KOPT-K1 (cell line): ENCODE results near the gene SDK1.

Source experiments
- H3K27ac ChIP-seq: fragments of 200-600 bp; sonication (generic); 2 replicates; pipeline ENCODE4 v1.5.1; 2016; ENCODE audit warnings: antibody characterized with exemption, mild to moderate bottlenecking, low read depth, low read length; ENCODE audit not compliant: poor library complexity, severe bottlenecking
- H3K36me3 ChIP-seq: fragments of 200-600 bp; sonication (generic); 2 replicates; pipeline ENCODE4 v1.5.1; 2017; ENCODE audit warnings: antibody characterized with exemption, mild to moderate bottlenecking, low read length, moderate library complexity; ENCODE audit not compliant: insufficient read depth
- H3K9me3 ChIP-seq: fragments of 200-600 bp; sonication (generic); 2 replicates; pipeline ENCODE4 v1.5.1; 2017; ENCODE audit warnings: antibody characterized with exemption, low read length, mild to moderate bottlenecking; ENCODE audit not compliant: insufficient read depth, poor library complexity, severe bottlenecking

The SDK1 gene, protein sequence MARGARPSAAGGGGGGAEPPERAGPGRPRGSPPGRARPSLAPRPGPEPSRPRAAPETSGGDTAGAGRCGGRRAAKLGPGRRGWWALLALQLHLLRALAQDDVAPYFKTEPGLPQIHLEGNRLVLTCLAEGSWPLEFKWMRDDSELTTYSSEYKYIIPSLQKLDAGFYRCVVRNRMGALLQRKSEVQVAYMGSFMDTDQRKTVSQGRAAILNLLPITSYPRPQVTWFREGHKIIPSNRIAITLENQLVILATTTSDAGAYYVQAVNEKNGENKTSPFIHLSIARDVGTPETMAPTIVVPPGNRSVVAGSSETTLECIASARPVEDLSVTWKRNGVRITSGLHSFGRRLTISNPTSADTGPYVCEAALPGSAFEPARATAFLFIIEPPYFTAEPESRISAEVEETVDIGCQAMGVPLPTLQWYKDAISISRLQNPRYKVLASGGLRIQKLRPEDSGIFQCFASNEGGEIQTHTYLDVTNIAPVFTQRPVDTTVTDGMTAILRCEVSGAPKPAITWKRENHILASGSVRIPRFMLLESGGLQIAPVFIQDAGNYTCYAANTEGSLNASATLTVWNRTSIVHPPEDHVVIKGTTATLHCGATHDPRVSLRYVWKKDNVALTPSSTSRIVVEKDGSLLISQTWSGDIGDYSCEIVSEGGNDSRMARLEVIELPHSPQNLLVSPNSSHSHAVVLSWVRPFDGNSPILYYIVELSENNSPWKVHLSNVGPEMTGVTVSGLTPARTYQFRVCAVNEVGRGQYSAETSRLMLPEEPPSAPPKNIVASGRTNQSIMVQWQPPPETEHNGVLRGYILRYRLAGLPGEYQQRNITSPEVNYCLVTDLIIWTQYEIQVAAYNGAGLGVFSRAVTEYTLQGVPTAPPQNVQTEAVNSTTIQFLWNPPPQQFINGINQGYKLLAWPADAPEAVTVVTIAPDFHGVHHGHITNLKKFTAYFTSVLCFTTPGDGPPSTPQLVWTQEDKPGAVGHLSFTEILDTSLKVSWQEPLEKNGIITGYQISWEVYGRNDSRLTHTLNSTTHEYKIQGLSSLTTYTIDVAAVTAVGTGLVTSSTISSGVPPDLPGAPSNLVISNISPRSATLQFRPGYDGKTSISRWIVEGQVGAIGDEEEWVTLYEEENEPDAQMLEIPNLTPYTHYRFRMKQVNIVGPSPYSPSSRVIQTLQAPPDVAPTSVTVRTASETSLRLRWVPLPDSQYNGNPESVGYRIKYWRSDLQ (N-terminal part only)

DNA sequence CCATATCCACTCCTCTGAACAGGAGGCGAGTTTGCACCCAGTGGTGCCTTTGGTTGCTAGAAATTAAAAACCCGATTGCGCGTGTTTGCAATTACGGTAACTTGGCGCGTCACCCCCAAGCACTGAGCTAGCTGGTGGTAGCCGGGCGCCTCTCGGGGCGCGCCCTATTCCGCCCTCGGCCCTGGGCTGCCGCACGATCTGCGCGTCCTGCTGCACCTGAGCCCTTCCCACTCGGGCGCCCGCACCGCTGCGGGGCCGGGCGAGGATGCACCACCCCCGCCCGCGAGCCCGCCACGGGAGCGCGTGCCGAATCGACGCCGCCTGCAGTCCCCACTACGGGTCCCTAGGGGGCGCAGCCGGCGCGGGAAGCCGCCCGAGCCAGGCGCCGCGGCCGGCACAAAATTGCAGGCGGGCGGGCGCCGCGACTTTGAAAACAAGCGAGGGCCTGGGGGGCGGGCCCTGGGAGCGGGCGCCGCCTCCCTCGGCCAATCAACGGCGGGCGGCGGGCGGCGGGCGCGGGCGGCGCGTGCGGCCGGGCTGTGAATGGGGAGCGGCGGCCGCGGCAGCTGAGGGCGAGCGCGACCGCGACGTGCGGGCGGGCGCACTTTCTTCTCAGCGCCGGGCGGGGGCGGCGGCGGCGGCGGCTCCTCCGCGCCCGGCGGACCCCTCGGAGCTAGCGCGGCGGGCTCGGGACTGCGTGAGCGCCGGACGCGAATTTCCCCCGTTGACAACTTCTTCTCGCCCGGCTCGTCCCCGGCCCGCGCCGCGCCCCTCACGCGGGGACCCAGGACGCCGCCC lies at the start of gene SDK1:
SDK1 (plus strand) TSS at position 602 of the 798 bp plus-strand sequence. CDS start 335 bp downstream, outside the sequence.
- H3K9me3 ChIP-seq, result peaks cover 7% of the 10 kb centered on the region
- H3K36me3 ChIP-seq, result no peaks in the 10 kb centered on the region
- no peak within 1 kb of the TSS for H3K27ac ChIP-seq

DNA sequence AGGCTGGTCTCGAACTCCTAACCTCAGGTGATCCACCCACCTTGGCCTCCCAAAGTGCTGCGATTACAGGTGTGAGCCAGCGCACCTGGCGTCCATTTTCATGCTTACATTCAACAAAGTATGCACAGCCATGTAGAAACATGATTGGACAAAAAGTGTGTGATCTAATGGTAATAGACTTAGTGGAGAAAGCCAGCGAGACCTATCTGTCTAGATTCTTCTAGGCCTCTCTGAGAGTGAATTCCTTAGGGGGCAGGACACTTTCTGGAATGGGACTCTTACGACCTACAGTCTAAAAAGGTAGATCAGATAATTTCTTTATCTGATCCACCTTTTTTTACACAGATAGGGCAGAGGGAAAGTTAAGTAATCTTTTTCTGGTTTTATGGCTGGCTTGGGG lies 46.3 kb upstream of the SDK1 start:
- no peaks in the 10 kb centered on the region for H3K9me3 ChIP-seq
- no peaks in the 10 kb centered on the region for H3K36me3 ChIP-seq
- no peak overlapping the region for H3K27ac ChIP-seq

DNA sequence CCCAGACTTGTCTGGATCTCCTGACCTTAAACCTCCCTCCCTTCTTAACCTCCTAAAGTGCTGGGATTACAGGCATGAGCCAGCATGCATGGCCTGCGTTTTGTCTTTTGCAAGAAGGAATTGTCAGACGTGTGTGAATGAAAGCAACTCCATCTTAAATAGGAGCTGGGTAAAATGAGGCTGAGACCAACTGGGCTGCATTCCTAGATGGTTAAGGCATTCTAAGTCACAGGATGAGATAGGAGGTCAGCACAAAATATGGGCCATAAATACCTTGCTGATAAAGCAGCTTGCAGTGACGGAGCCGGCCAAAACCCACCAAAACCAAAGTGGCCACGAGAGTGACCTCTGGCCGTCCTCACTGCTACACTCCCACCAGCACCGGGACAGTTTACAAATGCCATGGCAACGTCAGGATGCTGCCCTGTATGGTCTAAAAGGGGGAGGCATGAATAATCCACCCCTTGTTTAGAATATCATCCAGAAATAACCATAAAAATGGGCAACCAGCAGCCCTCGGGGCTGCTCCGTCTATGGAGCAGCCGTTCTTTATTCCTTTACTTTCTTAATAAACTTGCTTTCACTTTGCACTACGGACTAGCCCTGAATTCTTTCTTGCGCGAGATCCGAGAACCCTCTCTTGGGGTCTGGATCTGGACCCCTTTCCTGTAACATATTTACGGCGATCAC lies 41.2 kb upstream of the SDK1 start:
- Histone ChIP-seq H3K36me3 (no peaks in the 10 kb centered on the region), H3K27ac (no peak overlapping the region), H3K9me3 (no peaks in the 10 kb centered on the region)

DNA sequence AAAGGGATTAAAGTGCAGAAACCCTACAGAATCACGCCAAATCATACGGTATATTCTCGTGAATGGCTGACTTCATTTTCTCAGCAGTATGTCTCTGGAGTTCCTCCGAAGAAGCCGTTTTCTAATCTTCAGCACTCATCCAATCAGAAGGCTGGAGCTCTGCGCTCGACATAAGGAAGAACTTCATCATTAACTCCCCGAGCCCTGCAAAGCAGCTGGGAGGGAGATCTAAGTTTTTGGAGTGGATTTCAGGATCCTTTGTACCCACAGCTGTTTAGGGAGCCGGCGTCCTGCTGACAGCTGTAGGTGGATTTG lies 40.7 kb upstream of the SDK1 start:
- H3K27ac ChIP-seq, result no peak overlapping the region

DNA sequence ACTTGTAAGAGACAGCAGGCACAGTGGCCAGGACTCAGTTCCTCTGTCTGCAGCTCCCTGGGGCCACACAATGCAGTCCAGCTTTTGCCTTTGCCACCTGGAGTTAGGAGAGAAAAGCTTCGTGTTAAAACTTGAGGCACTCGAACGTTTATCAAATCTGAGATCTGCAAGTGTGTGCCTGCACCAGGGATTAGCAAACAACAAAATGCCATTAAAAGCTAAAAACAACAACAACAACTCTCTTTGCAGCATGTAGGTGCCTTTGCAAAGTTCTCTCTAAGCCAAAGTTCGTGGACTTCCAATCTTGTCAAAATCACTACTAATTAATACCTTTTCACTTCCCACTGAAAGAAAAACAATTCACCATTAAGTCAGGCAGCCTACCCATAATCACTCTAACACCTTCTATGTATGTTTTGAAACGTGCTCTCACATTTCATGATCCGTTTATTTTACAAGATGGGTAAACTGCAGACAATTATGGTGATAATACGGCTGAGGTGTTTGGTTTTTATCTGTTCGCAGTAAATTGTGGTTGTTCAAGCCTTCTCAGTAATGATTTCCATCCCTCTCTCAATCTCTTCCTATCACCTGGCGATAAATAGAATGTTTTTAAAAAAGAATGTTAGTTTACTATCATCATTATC lies 36.2 kb upstream of the SDK1 start:
- no peak overlapping the region for H3K27ac ChIP-seq

More for the DNA sequence above, 40.7 kb upstream of the SDK1 start:
- no peaks in the 10 kb centered on the region for H3K9me3 ChIP-seq
- no peaks in the 10 kb centered on the region for H3K36me3 ChIP-seq

DNA sequence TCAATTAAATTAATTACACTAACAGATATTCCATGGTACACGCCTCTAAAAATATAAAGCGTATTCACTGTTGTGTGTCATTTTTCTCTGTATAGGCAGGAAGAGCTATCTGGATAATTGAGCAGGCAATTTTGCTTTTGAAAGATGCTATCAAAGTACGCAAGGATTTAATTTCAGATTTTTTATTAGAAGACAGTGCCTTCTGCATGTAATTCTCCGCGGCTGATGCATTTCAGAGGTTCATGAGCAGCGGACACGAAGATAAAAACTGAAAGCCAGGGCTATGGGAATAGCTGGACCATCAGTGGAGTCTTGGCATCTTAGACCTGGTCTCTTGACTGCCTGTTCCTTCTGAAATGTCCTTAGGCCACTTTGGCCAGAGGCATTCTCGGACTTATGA lies 35.7 kb upstream of the SDK1 start:
- no peaks in the 10 kb centered on the region for H3K36me3 ChIP-seq

More for the DNA sequence above, 36.2 kb upstream of the SDK1 start:
- Histone ChIP-seq H3K9me3 (no peaks in the 10 kb centered on the region), H3K36me3 (no peaks in the 10 kb centered on the region)

DNA sequence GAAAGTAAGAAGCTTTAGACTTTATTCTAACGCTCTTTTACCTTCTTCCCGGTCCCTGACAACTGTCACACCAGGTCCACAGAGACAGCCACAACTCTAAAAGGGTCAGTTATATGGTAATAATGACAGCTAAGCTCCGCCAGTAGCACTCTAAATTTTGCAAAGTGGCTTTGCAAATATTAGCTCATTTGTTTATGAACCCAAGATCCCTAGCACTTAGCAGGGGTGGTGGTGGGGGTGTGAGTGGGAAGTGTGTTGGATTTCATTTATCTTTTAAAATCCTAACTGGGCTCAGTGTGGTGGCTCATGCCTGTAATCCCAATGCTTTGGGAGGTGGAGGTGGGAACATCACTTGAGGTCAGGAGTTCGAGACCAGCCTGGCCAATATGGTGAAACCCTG lies 34.8 kb upstream of the SDK1 start:
- H3K9me3 ChIP-seq, result no peaks in the 10 kb centered on the region
- H3K27ac ChIP-seq, result no peak overlapping the region
- H3K36me3 ChIP-seq, result no peaks in the 10 kb centered on the region

More for the DNA sequence above, 35.7 kb upstream of the SDK1 start:
- H3K27ac ChIP-seq, result no peak overlapping the region
- H3K9me3 ChIP-seq, result no peaks in the 10 kb centered on the region

DNA sequence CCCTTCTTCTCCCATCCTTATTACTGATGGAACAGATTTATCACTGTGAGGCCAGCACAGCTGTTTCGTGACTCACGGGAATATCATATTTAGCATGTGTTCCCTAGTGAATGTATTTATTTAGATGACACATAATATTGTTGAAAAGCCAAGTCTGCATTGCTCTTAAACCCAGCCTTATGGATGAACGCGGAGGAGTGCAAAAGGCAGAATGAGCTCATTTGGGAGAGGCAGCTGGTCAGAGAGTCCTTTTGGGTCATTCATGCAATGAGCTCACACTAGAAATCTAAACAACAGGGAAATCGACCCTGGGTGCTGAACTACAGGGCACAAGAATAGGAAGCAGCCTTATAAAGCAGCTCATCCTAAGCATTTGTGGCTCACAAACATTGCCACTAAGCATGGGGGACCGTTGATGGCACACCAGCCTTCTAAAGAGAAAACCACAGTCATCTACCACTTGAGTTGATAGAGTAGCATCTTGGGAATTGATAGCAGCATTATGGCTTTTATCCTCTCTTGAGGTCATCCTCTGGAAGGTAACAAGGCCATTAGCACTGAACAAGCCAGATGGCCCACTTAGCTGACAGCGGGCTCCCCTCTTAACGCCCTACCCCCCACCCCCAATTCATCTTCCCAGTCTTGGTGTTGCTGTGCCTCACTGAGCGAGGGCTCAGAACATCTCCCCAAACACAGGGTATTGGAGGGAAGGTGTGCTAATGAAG lies 32.9 kb upstream of the SDK1 start:
- Histone ChIP-seq H3K9me3 (no peaks in the 10 kb centered on the region), H3K36me3 (no peaks in the 10 kb centered on the region), H3K27ac (no peak overlapping the region)

DNA sequence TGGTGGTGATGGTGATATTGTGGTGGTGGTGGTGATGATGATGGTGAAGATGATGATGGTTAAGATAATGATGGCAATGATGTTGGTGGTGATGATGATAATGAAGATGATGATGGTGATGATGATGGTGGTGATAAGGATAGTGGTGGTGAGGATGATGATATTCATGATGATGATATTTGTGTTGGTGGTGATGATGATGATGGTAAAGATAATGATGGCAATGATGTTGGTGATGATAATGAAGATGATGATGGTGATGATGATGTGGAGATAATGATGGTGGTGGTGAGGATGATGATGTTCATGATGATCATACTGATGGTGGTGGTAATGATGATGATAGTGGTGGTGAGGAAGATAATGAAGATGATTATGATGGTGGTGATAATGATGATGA lies 30.7 kb upstream of the SDK1 start:
- Histone ChIP-seq H3K36me3 (no peaks in the 10 kb centered on the region), H3K9me3 (peaks cover 12% of the 10 kb centered on the region), H3K27ac (no peak overlapping the region)

DNA sequence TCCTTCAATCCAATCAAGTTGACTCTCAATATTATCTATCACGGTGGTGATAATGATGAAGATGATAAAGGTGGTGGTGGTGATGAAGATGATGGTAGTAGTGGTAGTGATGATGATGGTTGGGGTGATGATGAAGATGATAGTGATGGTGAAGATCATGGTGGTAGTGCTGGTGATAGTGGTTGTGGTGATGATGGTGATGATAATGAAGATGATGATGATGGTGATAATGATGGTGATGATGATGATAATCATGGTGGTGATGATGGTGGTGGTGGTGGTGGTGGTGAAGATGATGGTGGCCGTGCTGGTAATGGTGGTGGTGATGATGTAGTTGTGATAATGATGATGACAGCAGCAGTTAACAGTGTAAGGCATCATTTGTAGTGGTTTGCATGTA lies 29.8 kb upstream of the SDK1 start:
- no peak overlapping the region for H3K27ac ChIP-seq
- no peaks in the 10 kb centered on the region for H3K36me3 ChIP-seq
- peaks cover 12% of the 10 kb centered on the region for H3K9me3 ChIP-seq

DNA sequence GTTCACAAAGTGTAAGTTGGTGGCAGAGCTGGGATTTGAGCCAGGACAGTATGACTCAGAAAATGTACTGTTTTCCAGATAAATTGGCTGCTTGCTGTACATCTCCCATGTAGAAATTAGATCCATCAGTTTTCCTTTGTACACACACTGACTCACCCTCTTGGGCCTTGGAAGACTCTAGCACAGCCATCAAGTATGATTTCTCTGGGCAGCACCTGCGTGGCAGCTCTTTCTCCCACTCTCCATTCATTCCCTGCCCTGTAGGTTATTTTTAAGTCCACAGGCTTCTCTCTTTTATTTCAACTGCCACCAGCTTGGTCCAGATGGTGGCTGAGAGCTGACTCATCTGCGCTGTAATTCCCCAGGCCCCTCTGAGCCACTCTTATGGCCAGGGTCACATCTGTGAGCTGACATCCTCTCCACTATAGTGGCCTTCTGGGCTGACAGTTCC lies 28.3 kb upstream of the SDK1 start:
- H3K27ac ChIP-seq, result no peak overlapping the region
- H3K36me3 ChIP-seq, result no peaks in the 10 kb centered on the region
- peaks cover 12% of the 10 kb centered on the region for H3K9me3 ChIP-seq

DNA sequence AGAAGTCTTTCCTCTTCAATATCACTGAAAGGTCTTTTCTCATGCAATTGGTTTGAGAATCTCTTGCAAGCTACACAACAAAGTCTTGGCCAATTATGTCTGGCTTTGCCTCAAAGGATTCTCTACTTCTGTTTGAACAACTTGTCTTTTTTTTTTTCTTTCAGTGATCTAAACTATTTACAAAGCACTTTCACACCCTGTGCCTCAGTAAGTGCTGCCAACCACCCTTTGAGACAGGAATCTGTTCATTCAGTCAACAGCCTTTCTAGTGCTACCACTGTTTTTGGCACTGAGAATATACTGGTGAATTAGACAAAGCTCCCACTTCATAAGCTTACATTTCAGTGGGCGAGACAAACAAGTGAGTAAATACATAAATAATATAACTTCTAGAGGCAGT lies 26.9 kb upstream of the SDK1 start:
- Histone ChIP-seq H3K36me3 (no peaks in the 10 kb centered on the region), H3K27ac (no peak overlapping the region), H3K9me3 (peaks cover 12% of the 10 kb centered on the region)
